OCI-M2 (cell line): ENCODE results near the gene WDR37.

ENCODE experiments used
- DNase-seq: peaks from one replicate; lab custom pipeline; 2025; ENCODE audit not compliant: unreplicated experiment; lab: John Stamatoyannopoulos, UW

The WDR37 gene

GRCh38 chr10:1068380-1069361 lies 12.5 kb downstream of the WDR37 start:
- no peak for DNase-seq

- no peak for DNase-seq
Observed at GRCh38 chr10:1070919-1071318, 14.7 kb downstream of the WDR37 start.

GRCh38 chr10:1074052-1074747 lies 18.0 kb downstream of the WDR37 start:
- no peak for DNase-seq

- no peak for DNase-seq
Observed at GRCh38 chr10:1074748-1075308, 18.6 kb downstream of the WDR37 start.

- DNase-seq, result no peak
Observed at GRCh38 chr10:1078668-1079067, 22.5 kb downstream of the WDR37 start.

GRCh38 chr10:1083581-1083980 lies 27.4 kb downstream of the WDR37 start:
- no peak for DNase-seq

- DNase-seq, result no peak
Observed at GRCh38 chr10:1084011-1084950, 28.1 kb downstream of the WDR37 start.

- no peak for DNase-seq
Observed at GRCh38 chr10:1085258-1085657, 29.1 kb downstream of the WDR37 start.

GRCh38 chr10:1086787-1087186 lies 30.6 kb downstream of the WDR37 start:
- DNase-seq, result no peak

- no peak for DNase-seq
Observed at GRCh38 chr10:1089017-1089689, 33.0 kb downstream of the WDR37 start.

- no peak for DNase-seq
Observed at GRCh38 chr10:1090696-1091095, 34.5 kb downstream of the WDR37 start.

- DNase-seq, result no peak
Observed at GRCh38 chr10:1093696-1094095, 37.5 kb downstream of the WDR37 start.

- DNase-seq, result no peak
Observed at GRCh38 chr10:1094112-1095057, 38.2 kb downstream of the WDR37 start.

GRCh38 chr10:1095498-1095897 lies 39.3 kb downstream of the WDR37 start:
- DNase-seq, result no peak

- DNase-seq, result no peak
Observed at GRCh38 chr10:1096287-1096889, 40.2 kb downstream of the WDR37 start.

- no peak for DNase-seq
Observed at GRCh38 chr10:1097436-1097835, 41.3 kb downstream of the WDR37 start.

GRCh38 chr10:1100143-1100542 lies 44.0 kb downstream of the WDR37 start:
- no peak for DNase-seq

GRCh38 chr10:1100691-1101368 lies 44.6 kb downstream of the WDR37 start:
- no peak for DNase-seq
